ENCODE data around the gene DNER. TPM values are rescaled to one million over a fixed set of nuclear protein-coding genes. Genes with fewer than 3 reads are reported as not detected.
"Not testable (repeated sequence)": the region's sequence is repeated elsewhere in the genome, so short reads cannot be mapped to it uniquely, and the experiment has no call there.

The DNER gene
- total and polyA plus RNA-seq, 5 donors, result 13.6 to 41.1 (median 27.2) TPM

DNA sequence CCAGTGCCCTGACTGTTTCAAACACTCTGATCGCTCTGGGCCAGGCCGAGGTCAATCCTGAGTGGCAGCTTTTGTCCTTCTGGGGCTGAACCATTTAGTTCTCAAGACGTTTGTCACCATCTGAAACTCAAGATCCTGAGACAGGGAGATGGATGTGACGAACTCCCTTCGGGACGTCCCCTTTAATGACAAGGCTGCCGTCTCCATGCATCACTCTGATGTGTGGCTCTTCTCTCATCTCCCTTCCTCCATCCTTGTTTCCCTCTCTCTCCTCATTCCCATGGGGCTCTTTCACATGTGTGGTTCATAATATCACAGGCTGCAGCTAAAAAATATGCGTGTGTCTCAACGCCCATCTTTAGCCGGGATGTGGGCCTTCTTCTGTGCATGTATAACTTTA lies 189.6 kb downstream of the DNER start:
- Histone ChIP-seq H3K4me1 (ENCODE audit: control insufficient read depth, insufficient read depth, low read length) (no peaks in the 10 kb centered on the region), H3K9me3 (ENCODE audit: control insufficient read depth, low read length) (no peaks in the 10 kb centered on the region), H3K27me3 (ENCODE audit: control insufficient read depth, insufficient read depth) (no peaks in the 10 kb centered on the region), H3K4me3 (ENCODE audit: low read length) (no peak overlapping the region), H3K27ac (ENCODE audit: low read length) (no peak overlapping the region)
- 82% methylated on average over 10 of the region's 10 CpGs for WGBS
- no peak for ATAC-seq
- intact Hi-C loops (cut with DNase I), result no loop called here
- no peak for DNase-seq

DNA sequence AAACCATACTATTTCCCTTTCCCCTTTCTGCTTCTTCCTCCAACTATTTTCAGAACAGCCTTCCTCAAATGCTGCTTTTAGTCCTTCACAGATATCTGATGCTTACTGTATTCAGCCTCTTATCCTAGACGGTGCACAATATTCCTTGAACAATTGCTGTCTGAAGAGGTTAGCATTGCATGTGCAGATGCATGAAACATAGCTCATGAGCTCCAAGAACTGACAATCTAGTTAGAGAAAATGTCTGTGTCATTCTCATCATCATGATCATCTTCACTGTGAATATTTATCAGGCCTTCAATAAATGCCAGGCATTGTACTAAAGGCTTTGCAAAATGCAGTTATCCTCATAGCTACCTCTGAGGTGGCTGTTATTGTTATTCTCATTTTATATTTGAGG lies 190.7 kb downstream of the DNER start:
- no peaks in the 10 kb centered on the region for H3K9me3 ChIP-seq (ENCODE audit: control insufficient read depth, low read length)
- DNase-seq, result no peak
- no peaks in the 10 kb centered on the region for H3K27me3 ChIP-seq (ENCODE audit: control insufficient read depth, insufficient read depth)
- intact Hi-C loops (cut with DNase I), result no loop called here
- no peak overlapping the region for H3K4me3 ChIP-seq (ENCODE audit: low read length)
- no peaks in the 10 kb centered on the region for H3K4me1 ChIP-seq (ENCODE audit: control insufficient read depth, insufficient read depth, low read length)
- no peak overlapping the region for H3K27ac ChIP-seq (ENCODE audit: low read length)
- no peak for ATAC-seq
- WGBS, result 61% methylated on average over 1 of the region's 1 CpG

DNA sequence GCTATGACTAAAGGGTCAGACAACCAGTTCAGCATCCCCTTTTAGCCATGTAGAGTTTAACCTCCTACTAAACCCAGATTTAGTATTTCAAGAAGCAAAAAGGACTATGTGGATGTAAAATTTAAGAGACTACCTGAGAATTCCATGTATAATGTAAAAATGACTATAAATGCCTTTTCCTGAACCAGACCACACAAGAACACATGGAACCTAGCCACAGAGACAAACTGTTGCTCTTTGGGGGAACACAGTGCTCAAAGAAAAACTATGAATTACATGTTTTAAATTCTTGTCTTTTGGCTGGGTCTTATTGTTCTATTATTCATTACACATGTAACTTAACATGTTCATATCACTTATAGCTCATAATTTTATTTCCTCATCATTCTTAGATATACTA lies 192.8 kb downstream of the DNER start:
- intact Hi-C loops (cut with DNase I), result no loop called here

DNA sequence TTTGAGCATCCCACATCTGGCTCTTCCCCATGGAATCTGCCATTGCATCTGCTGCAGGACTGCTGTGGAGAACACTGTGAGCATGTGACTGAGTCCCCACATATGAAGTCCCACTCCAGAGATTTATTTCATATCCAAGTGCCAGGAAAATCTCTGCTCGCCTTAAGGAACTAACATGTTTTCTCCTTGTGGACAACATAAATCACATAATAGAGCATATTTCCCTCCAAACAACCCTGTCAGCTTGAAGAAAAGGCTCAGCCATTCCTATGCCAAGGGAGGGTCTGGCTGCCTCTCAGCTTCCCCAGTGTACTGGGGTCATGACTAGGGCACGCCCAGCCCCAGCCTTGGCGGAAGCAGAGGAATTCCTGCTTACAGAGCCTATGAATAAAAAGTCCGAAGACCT lies 193.7 kb downstream of the DNER start:
- ATAC-seq, result peak; percentile 64 to 90
- Histone ChIP-seq H3K4me3 (ENCODE audit: low read length) (no peak overlapping the region), H3K27me3 (ENCODE audit: control insufficient read depth, insufficient read depth) (no peaks in the 10 kb centered on the region), H3K27ac (ENCODE audit: low read length) (no peak overlapping the region), H3K9me3 (ENCODE audit: control insufficient read depth, low read length) (no peaks in the 10 kb centered on the region), H3K4me1 (ENCODE audit: control insufficient read depth, insufficient read depth, low read length) (no peaks in the 10 kb centered on the region)
- DNase-seq, result peak; percentile 57 to 88 (median 81)
- intact Hi-C loops (cut with DNase I), result no loop called here
- WGBS, result 36% methylated on average over 4 of the region's 4 CpGs

More for the DNA sequence above, 192.8 kb downstream of the DNER start:
- no peak for DNase-seq
- ATAC-seq, result no peak
- Histone ChIP-seq H3K27me3 (ENCODE audit: control insufficient read depth, insufficient read depth) (no peaks in the 10 kb centered on the region), H3K9me3 (ENCODE audit: control insufficient read depth, low read length) (no peaks in the 10 kb centered on the region), H3K4me3 (ENCODE audit: low read length) (no peak overlapping the region), H3K27ac (ENCODE audit: low read length) (no peak overlapping the region), H3K4me1 (ENCODE audit: control insufficient read depth, insufficient read depth, low read length) (no peaks in the 10 kb centered on the region)

- Histone ChIP-seq H3K9me3 (ENCODE audit: control insufficient read depth, low read length) (no peaks in the 10 kb centered on the region), H3K4me3 (ENCODE audit: low read length) (no peak overlapping the region), H3K4me1 (ENCODE audit: control insufficient read depth, insufficient read depth, low read length) (no peaks in the 10 kb centered on the region), H3K27ac (ENCODE audit: low read length) (no peak overlapping the region), H3K27me3 (ENCODE audit: control insufficient read depth, insufficient read depth) (no peaks in the 10 kb centered on the region)
- DNase-seq (no peak), ATAC-seq (no peak)
- intact Hi-C loops (cut with DNase I), result no loop called here
- 75% methylated on average over 11 of the region's 11 CpGs for WGBS
Measured at GRCh38 chr2:229519655-229520430, 194.5 kb downstream of the DNER start.

DNA sequence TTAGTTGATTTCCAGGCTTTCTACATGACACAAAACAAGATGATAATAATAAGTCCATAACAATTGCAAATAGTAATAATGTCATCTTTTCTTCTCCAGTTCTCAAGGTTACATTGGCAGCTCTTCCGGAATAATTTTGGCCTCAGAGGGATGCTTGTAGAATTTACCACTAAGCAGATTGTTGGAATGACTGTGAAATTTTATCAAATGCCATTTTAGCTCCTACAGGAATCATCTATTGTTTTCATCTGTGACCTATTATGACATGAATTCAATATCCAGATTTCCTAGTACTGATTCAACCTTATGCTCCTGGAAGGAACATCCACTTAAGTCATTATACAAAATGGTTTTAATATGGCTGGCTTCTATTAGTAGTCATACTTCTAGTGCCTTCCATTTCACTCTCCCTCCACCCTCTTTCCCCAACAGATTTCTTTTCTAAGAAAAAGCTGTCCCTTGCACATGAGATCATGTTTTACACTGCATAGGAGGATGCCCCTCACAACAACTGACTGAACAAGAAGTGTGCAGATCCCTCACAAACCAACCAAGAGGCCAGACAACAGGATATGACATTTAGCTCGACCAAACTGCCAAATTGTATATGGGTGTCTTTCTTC lies 200.0 kb downstream of the DNER start:
- no peaks in the 10 kb centered on the region for H3K9me3 ChIP-seq (ENCODE audit: control insufficient read depth, low read length)
- 53% methylated on average over 2 of the region's 2 CpGs for WGBS

DNA sequence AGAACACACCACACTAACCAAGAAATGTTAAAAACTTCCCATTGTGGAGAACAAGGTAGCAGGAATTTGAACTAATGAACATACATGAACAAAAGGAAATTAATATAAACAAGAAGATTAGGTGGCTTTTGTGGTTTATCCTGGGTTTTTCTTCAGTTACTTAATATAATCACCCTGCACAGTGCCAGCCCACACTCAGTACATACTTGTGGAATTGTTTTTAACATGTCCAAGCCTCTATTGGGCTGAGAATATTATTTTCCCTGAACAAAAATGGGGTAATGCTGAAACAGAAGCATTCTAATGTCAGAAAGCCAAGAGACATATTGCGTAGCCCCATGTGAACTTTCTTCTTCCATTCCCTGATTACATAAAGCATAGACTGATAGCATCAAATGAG lies 202.8 kb downstream of the DNER start:
- WGBS, result 94% methylated on average over 1 of the region's 1 CpG
- no peaks in the 10 kb centered on the region for H3K27me3 ChIP-seq (ENCODE audit: control insufficient read depth, insufficient read depth)
- no peak overlapping the region for H3K4me3 ChIP-seq (ENCODE audit: low read length)
- DNase-seq, result no peak
- no peaks in the 10 kb centered on the region for H3K9me3 ChIP-seq (ENCODE audit: control insufficient read depth, low read length)
- no peak for ATAC-seq
- H3K27ac ChIP-seq (ENCODE audit: low read length), result no peak overlapping the region
- intact Hi-C loops (cut with DNase I), result no loop called here
- no peaks in the 10 kb centered on the region for H3K4me1 ChIP-seq (ENCODE audit: control insufficient read depth, insufficient read depth, low read length)

More for the DNA sequence above, 200.0 kb downstream of the DNER start:
- no peaks in the 10 kb centered on the region for H3K4me1 ChIP-seq (ENCODE audit: control insufficient read depth, insufficient read depth, low read length)
- no peak for DNase-seq
- no peak for ATAC-seq
- H3K27me3 ChIP-seq (ENCODE audit: control insufficient read depth, insufficient read depth), result no peaks in the 10 kb centered on the region
- intact Hi-C loops (cut with DNase I), result no loop called here
- no peak overlapping the region for H3K27ac ChIP-seq (ENCODE audit: low read length)
- H3K4me3 ChIP-seq (ENCODE audit: low read length), result no peak overlapping the region

DNA sequence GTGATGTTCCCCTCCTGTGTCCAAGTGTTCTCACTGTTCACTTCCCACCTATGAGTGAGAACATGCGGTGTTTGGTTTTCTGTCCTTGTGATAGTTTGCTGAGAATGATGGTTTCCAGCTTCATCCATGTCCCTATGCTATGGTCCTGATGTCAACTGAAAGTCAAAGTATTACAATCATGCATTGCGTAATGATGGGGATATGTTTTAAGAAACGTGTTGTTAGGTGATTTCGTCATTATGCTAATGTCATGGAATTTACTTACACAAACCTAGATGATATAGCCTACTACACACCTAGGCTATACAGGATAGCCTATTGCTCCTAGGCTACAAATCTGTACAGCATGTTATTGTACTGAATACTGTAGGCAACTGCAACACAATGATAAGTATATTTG lies 207.7 kb downstream of the DNER start:
- H3K9me3 ChIP-seq (ENCODE audit: control insufficient read depth, low read length); DNase-seq; H3K4me1 ChIP-seq (ENCODE audit: control insufficient read depth, insufficient read depth, low read length); H3K4me3 ChIP-seq (ENCODE audit: low read length); H3K27me3 ChIP-seq (ENCODE audit: control insufficient read depth, insufficient read depth); ATAC-seq; H3K27ac ChIP-seq (ENCODE audit: low read length); intact Hi-C loops (cut with DNase I): not testable (repeated sequence)
- 89% methylated on average over 4 of the region's 4 CpGs for WGBS

DNA sequence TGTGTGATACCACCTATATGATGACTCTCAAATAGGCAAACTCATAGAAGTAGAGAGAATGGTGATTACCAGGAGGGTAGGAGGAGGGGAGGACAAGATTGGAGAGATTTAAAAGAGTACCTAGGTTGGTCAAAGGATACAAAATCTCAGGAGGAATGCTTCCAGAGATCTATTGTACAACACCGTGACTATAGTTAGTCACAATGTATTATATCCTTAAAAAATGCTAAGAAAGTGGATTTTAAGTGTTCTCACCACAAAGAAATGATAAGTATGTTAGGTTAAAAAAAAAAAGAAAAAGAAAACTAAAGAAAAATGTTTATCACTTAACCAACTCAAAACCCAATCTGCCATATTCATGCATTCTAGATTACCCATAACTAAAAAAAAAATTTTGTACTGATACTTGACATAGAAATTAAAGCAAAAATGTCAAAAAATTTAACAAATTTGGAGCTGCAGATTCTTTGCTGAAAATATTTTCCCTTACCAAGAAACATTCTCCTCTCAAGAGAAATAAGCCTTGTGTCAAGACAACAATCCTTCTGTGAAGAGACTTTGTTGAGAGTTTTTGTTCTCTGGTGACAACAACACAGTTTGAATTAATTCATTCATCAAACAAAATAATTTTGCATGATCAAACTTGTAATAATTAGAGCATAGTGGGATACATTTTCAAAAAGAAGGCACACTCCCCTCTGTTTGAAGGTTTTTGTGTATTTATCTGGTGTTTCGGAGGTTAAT lies 213.1 kb downstream of the DNER start:
- ATAC-seq (no peak), DNase-seq (no peak)
- Histone ChIP-seq H3K4me1 (ENCODE audit: control insufficient read depth, insufficient read depth, low read length) (no peaks in the 10 kb centered on the region), H3K4me3 (ENCODE audit: low read length) (no peak overlapping the region), H3K27me3 (ENCODE audit: control insufficient read depth, insufficient read depth) (no peaks in the 10 kb centered on the region), H3K9me3 (ENCODE audit: control insufficient read depth, low read length) (no peaks in the 10 kb centered on the region), H3K27ac (ENCODE audit: low read length) (no peak overlapping the region)
- intact Hi-C loops (cut with DNase I), result no loop called here
- WGBS, result 89% methylated on average over 2 of the region's 2 CpGs

- no peak for ATAC-seq
- WGBS, result 77% methylated on average over 2 of the region's 2 CpGs
- no peaks in the 10 kb centered on the region for H3K27me3 ChIP-seq (ENCODE audit: control insufficient read depth, insufficient read depth)
- DNase-seq, result no peak
- intact Hi-C loops (cut with DNase I), result no loop called here
- H3K27ac ChIP-seq (ENCODE audit: low read length), result no peak overlapping the region
- no peak overlapping the region for H3K4me3 ChIP-seq (ENCODE audit: low read length)
- H3K9me3 ChIP-seq (ENCODE audit: control insufficient read depth, low read length), result no peaks in the 10 kb centered on the region
- no peaks in the 10 kb centered on the region for H3K4me1 ChIP-seq (ENCODE audit: control insufficient read depth, insufficient read depth, low read length)
Measured at GRCh38 chr2:229492034-229492433, 222.3 kb downstream of the DNER start.

GRCh38 chr2:229490167-229490566 lies 224.2 kb downstream of the DNER start:
- no peaks in the 10 kb centered on the region for H3K27me3 ChIP-seq (ENCODE audit: control insufficient read depth, insufficient read depth)
- ATAC-seq (no peak), DNase-seq (no peak)
- no peaks in the 10 kb centered on the region for H3K9me3 ChIP-seq (ENCODE audit: control insufficient read depth, low read length)
- 97% methylated on average over 1 of the region's 1 CpG for WGBS
- intact Hi-C loops (cut with DNase I), result no loop called here
- H3K4me3 ChIP-seq (ENCODE audit: low read length), result no peak overlapping the region
- H3K4me1 ChIP-seq (ENCODE audit: control insufficient read depth, insufficient read depth, low read length), result no peaks in the 10 kb centered on the region
- no peak overlapping the region for H3K27ac ChIP-seq (ENCODE audit: low read length)
